ENCODE data around the gene C11orf58.
A peak's percentile ranks its signal among the peaks of the same experiment; 100 is the strongest.

The C11orf58 gene

GRCh38 chr11:16799890-16800289, 61.4 kb downstream of the C11orf58 start:
- no peak overlapping the region for H3K9ac ChIP-seq
- no peak overlapping the region for H3K4me3 ChIP-seq
- TF ChIP-seq Cebpa-rat (IDR thresholded peaks at IDR 0.05), result no peak
- H3K4me2 ChIP-seq, result no peak overlapping the region
- no peak overlapping the region for H3K27ac ChIP-seq
- peaks cover 5% of the 10 kb centered on the region; the same call in 1 of the 2 replicates for H3K4me1 ChIP-seq
- H4K20me1 ChIP-seq, result no peaks in the 10 kb centered on the region
- no peaks in the 10 kb centered on the region for H3K9me3 ChIP-seq
- no peaks in the 10 kb centered on the region for H3K36me3 ChIP-seq
- H3K27me3 ChIP-seq, result no peaks in the 10 kb centered on the region

- H3K9me3 ChIP-seq, result no peaks in the 10 kb centered on the region
- no peaks in the 10 kb centered on the region for H3K27me3 ChIP-seq
- no peak overlapping the region for H3K27ac ChIP-seq
- H3K4me3 ChIP-seq, result no peak overlapping the region
- H3K36me3 ChIP-seq, result no peaks in the 10 kb centered on the region
- H3K4me2 ChIP-seq, result no peak overlapping the region
- no peaks in the 10 kb centered on the region for H4K20me1 ChIP-seq
- no peak overlapping the region for H3K9ac ChIP-seq
- TF ChIP-seq Cebpa-rat (IDR thresholded peaks at IDR 0.05), result no peak
- no peaks in the 10 kb centered on the region for H3K4me1 ChIP-seq
Measured at GRCh38 chr11:16800382-16800781, 61.9 kb downstream of the C11orf58 start.

GRCh38 chr11:16801288-16801980, 63.0 kb downstream of the C11orf58 start:
- TF ChIP-seq Cebpa-rat (IDR thresholded peaks at IDR 0.05), result no peak
- no peaks in the 10 kb centered on the region for H3K4me1 ChIP-seq
- H3K4me2 ChIP-seq, result no peak overlapping the region
- no peaks in the 10 kb centered on the region for H3K9me3 ChIP-seq
- H3K9ac ChIP-seq, result no peak overlapping the region
- no peak overlapping the region for H3K4me3 ChIP-seq
- no peak overlapping the region for H3K27ac ChIP-seq
- H4K20me1 ChIP-seq, result no peaks in the 10 kb centered on the region
- no peaks in the 10 kb centered on the region for H3K27me3 ChIP-seq
- H3K36me3 ChIP-seq, result no peaks in the 10 kb centered on the region

GRCh38 chr11:16804104-16804947, 65.9 kb downstream of the C11orf58 start:
- Histone ChIP-seq H3K27me3 (no peaks in the 10 kb centered on the region), H3K4me1 (peaks cover 11% of the 10 kb centered on the region), H3K36me3 (no peaks in the 10 kb centered on the region), H3K9ac (no peak overlapping the region), H3K27ac (no peak overlapping the region), H3K9me3 (no peaks in the 10 kb centered on the region), H3K4me2 (no peak overlapping the region), H3K4me3 (no peak overlapping the region), H4K20me1 (no peaks in the 10 kb centered on the region)
- TF ChIP-seq Cebpa-rat (IDR thresholded peaks at IDR 0.05), result no peak

GRCh38 chr11:16805938-16806337, 67.5 kb downstream of the C11orf58 start:
- no peak for TF ChIP-seq Cebpa-rat (IDR thresholded peaks at IDR 0.05)
- no peaks in the 10 kb centered on the region for H3K36me3 ChIP-seq
- H3K4me1 ChIP-seq, result peaks cover 11% of the 10 kb centered on the region
- H3K9me3 ChIP-seq, result no peaks in the 10 kb centered on the region
- no peaks in the 10 kb centered on the region for H4K20me1 ChIP-seq
- H3K27me3 ChIP-seq, result no peaks in the 10 kb centered on the region
- no peak overlapping the region for H3K4me3 ChIP-seq
- H3K9ac ChIP-seq, result no peak overlapping the region
- H3K27ac ChIP-seq, result no peak overlapping the region
- H3K4me2 ChIP-seq, result no peak overlapping the region

GRCh38 chr11:16806791-16807190, 68.3 kb downstream of the C11orf58 start:
- no peaks in the 10 kb centered on the region for H3K36me3 ChIP-seq
- TF ChIP-seq Cebpa-rat (IDR thresholded peaks at IDR 0.05), result no peak
- no peaks in the 10 kb centered on the region for H3K9me3 ChIP-seq
- H3K4me2 ChIP-seq, result peak overlapping the region; percentile 33; the same call in 1 of the 2 replicates
- H3K4me3 ChIP-seq, result no peak overlapping the region
- no peak overlapping the region for H3K9ac ChIP-seq
- H3K27me3 ChIP-seq, result no peaks in the 10 kb centered on the region
- H4K20me1 ChIP-seq, result no peaks in the 10 kb centered on the region
- H3K27ac ChIP-seq, result no peak overlapping the region
- H3K4me1 ChIP-seq, result peaks cover 11% of the 10 kb centered on the region

GRCh38 chr11:16807306-16807705, 68.9 kb downstream of the C11orf58 start:
- no peaks in the 10 kb centered on the region for H3K27me3 ChIP-seq
- no peak overlapping the region for H3K9ac ChIP-seq
- no peak for TF ChIP-seq Cebpa-rat (IDR thresholded peaks at IDR 0.05)
- peak overlapping the region; percentile 33 for H3K4me2 ChIP-seq
- H3K4me1 ChIP-seq, result peaks cover 11% of the 10 kb centered on the region
- no peaks in the 10 kb centered on the region for H4K20me1 ChIP-seq
- no peak overlapping the region for H3K27ac ChIP-seq
- H3K4me3 ChIP-seq, result no peak overlapping the region
- H3K36me3 ChIP-seq, result no peaks in the 10 kb centered on the region
- H3K9me3 ChIP-seq, result no peaks in the 10 kb centered on the region

Measured in BLaER1 (cell line).